A549 treated with ZK216348 at 1 μM for 4 hours (cell line): ENCODE data around the gene GALNT2. TPM values are rescaled to one million over a fixed set of nuclear protein-coding genes. Genes with fewer than 3 reads are reported as not detected.

Experiments
- total RNA-seq: library from RNA; stranded (reverse); fragments of 200-300 nt; extraction: Qiagen RNA extraction; gene quantifications from 5 replicates; pipeline ENCODE4 v1.2.3, GENCODE V29; 2022; ENCODE audit warnings: low read depth

GALNT2 gene
- 110 to 173 TPM (median 161 TPM) in 5 replicates for total RNA-seq

DNA sequence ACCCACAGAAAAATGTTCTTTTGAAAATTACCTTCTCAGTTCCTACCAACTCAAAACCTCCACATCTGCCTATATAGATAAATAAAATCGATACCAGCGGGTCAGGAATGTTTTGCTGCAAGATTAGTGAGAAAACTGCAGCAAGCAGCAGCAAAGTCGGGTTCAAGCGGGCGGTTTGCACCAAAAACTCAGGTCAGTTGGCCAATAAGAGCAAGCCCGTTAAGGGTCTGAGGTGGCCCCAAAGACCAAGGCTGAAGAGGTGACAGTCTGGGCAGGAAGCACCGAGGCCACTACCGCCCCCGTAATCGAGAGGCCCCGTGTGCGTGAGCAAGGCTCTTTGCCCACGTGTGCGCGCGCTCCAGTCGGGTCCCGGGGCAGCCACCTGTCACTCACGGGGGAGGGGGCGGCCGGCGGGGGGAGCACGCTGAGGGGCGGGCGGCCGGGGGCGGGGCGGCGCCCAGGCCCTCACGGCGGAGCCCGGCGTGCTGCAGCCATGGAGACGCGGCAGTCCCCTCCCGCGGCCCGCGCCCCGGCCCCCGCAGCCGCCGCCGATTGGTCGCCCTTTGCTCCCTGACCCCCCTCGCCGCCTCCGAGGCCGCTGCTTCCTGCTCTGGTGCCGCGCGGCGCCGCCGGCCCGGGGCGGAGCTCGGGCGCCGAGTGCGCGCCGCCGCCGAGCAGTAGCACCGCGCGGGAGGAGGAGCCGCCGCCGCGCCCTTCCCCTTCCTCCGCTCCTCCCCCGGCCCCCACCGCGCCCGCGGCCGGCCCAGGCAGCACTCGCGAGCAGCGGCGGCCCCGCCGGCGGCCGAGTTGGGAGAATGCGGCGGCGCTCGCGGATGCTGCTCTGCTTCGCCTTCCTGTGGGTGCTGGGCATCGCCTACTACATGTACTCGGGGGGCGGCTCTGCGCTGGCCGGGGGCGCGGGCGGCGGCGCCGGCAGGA is at the start of gene GALNT2:
Gene GALNT2, plus strand, starts transcription at position 773 of the 939 bp plus-strand sequence. Its CDS starts 43 bp downstream, at position 816.

